SU-DHL-6 (cell line): ENCODE results near the gene C13orf42.

ENCODE experiments used
- H2AFZ ChIP-seq: fragments of 200-600 bp; sonication (generic); 2 replicates; pipeline ENCODE4 v1.6.1; 2014; ENCODE audit warnings: low read depth, mild to moderate bottlenecking, moderate library complexity, mixed read lengths, antibody characterized with exemption, low read length; ENCODE audit not compliant: severe bottlenecking
- H3F3A ChIP-seq: fragments of 200-600 bp; shearing (Covaris generic); 2 replicates; pipeline ENCODE4 v1.6.0; 2016; ENCODE audit warnings: antibody characterized with exemption, mild to moderate bottlenecking; ENCODE audit not compliant: insufficient read depth
- H3K27ac ChIP-seq: fragments of 200-600 bp; sonication (generic); 2 replicates; pipeline ENCODE4 v1.5.1; 2016; ENCODE audit warnings: low read depth, mild to moderate bottlenecking, low read length, moderate library complexity, mixed read lengths
- H3K27me3 ChIP-seq: fragments of 200-600 bp; sonication (generic), shearing (Covaris generic); 2 replicates; pipeline ENCODE4 v1.6.0; 2014; ENCODE audit warnings: mild to moderate bottlenecking, low read length
- H3K36me3 ChIP-seq: fragments of 200-600 bp; sonication (generic); 2 replicates; pipeline ENCODE4 v1.6.1; 2014; ENCODE audit warnings: mild to moderate bottlenecking, low read length, mixed read lengths
- H3K4me2 ChIP-seq: fragments of 300-600, 200-600 bp; shearing (Covaris generic), sonication (generic); 2 replicates; pipeline ENCODE4 v1.6.0; 2014; ENCODE audit warnings: low read length, low read depth, mild to moderate bottlenecking; ENCODE audit not compliant: poor library complexity, severe bottlenecking
- H3K4me3 ChIP-seq: fragments of 200-600 bp; sonication (generic); 2 replicates; pipeline ENCODE4 v1.5.1; 2014; ENCODE audit warnings: antibody characterized with exemption, low read length, mild to moderate bottlenecking, mixed read lengths; ENCODE audit not compliant: insufficient read depth, poor library complexity, severe bottlenecking
- H3K79me2 ChIP-seq: fragments of 200-600 bp; sonication (generic); 2 replicates; pipeline ENCODE4 v1.6.1; 2014; ENCODE audit warnings: mild to moderate bottlenecking, low read length, moderate library complexity; ENCODE audit not compliant: insufficient read depth
- H3K9ac ChIP-seq: fragments of 200-600 bp; sonication (generic); 2 replicates; pipeline ENCODE4 v1.7.0; 2014; ENCODE audit warnings: mild to moderate bottlenecking, low read length
- H3K9me2 ChIP-seq: fragments of 200-600 bp; sonication (generic); replicated peaks from 2 replicates; pipeline ENCODE4 v1.6.1; 2014; ENCODE audit warnings: low read length; ENCODE audit not compliant: insufficient read depth
- H3K9me3 ChIP-seq: fragments of 200-600 bp; sonication (generic); 2 replicates; pipeline ENCODE4 v1.6.1; 2014; ENCODE audit warnings: low read length, mixed read lengths; ENCODE audit not compliant: insufficient read depth
- H4K20me1 ChIP-seq: fragments of 200-600 bp; sonication (generic); 2 replicates; pipeline ENCODE4 v1.6.1; 2014; ENCODE audit warnings: low read depth, mild to moderate bottlenecking, antibody characterized with exemption, low read length, moderate library complexity, mixed read lengths
- EZH2phosphoT487 ChIP-seq: fragments of 200-600 bp; sonication (generic), shearing (Covaris generic); conservative IDR thresholded peaks from 2 replicates; pipeline ENCODE4 v1.6.1; 2018; ENCODE audit warnings: mild to moderate bottlenecking, antibody characterized with exemption, low read length, moderate library complexity, mixed read lengths
- TF ChIP-seq, protein P1 (sequence below): fragments of 200-600 bp; sonication (generic); IDR thresholded peaks from one replicate; pipeline ENCODE4 v1.5.1; 2017; ENCODE audit warnings: antibody characterized with exemption, mild to moderate bottlenecking, low read length, moderate library complexity; ENCODE audit not compliant: insufficient read depth, poor library complexity, severe bottlenecking

Gene C13orf42

DNA sequence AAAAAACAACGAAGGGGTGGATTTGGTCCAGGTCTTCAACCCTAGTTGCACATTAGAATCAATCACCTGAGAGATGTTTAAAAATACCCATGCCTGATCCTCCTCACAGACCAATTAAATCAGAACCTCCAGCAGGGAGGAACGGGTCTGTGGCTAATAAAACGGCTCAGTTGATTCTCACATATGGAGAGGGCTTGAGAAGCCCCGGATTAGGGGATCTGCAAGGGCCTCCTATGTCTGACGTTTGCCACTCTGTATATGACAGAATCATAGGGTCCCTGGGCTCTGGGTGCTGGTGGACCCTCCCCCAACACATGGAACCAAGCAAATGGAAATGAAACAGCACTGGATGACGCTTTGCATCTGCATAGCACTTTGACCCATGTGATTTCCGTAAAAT, 36.7 kb upstream of the C13orf42 start:
- TF ChIP-seq, protein P1, sequence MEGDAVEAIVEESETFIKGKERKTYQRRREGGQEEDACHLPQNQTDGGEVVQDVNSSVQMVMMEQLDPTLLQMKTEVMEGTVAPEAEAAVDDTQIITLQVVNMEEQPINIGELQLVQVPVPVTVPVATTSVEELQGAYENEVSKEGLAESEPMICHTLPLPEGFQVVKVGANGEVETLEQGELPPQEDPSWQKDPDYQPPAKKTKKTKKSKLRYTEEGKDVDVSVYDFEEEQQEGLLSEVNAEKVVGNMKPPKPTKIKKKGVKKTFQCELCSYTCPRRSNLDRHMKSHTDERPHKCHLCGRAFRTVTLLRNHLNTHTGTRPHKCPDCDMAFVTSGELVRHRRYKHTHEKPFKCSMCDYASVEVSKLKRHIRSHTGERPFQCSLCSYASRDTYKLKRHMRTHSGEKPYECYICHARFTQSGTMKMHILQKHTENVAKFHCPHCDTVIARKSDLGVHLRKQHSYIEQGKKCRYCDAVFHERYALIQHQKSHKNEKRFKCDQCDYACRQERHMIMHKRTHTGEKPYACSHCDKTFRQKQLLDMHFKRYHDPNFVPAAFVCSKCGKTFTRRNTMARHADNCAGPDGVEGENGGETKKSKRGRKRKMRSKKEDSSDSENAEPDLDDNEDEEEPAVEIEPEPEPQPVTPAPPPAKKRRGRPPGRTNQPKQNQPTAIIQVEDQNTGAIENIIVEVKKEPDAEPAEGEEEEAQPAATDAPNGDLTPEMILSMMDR = no peak
- no peak for TF ChIP-seq EZH2phosphoT487
- no peak overlapping the region for H3K9ac ChIP-seq

DNA sequence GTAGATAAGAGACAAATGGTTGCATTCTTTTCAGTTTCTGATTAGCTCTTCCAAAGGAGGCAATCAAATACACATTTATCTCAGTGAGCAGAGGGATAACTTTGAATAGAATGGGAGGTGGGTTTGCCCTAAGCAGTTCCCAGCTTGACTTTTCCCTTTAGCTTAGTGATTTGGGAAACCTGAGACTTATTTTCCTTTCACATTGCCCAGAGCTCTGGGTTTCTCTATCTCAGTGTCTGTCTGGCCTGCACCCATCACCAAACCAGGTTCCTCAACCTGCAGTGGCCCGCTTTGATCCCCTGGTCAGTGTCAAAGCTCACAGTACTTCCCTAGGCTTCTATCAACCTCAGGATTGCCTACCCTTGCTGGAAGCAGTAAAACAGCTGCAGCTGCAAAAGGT, 35.6 kb upstream of the C13orf42 start:
- no peaks in the 10 kb centered on the region for H3K27me3 ChIP-seq
- no peak overlapping the region for H2AFZ ChIP-seq
- H3K9me3 ChIP-seq = no peaks in the 10 kb centered on the region
- H3K36me3 ChIP-seq = no peaks in the 10 kb centered on the region
- H3K27ac ChIP-seq = no peak overlapping the region
- no peaks in the 10 kb centered on the region for H4K20me1 ChIP-seq
- H3K4me3 ChIP-seq = no peak overlapping the region
- H3K9ac ChIP-seq = no peak overlapping the region
- no peak overlapping the region for H3K4me2 ChIP-seq
- no peaks in the 10 kb centered on the region for H3K79me2 ChIP-seq
- H3K9me2 ChIP-seq = no peaks in the 10 kb centered on the region
- H3F3A ChIP-seq = no peaks in the 10 kb centered on the region
- no peak for TF ChIP-seq EZH2phosphoT487
- TF ChIP-seq, protein P1 = no peak

More for the DNA sequence above, 36.7 kb upstream of the C13orf42 start:
- H2AFZ ChIP-seq = no peak overlapping the region
- H3F3A ChIP-seq = no peaks in the 10 kb centered on the region
- H3K4me2 ChIP-seq = no peak overlapping the region
- no peak overlapping the region for H3K27ac ChIP-seq
- no peaks in the 10 kb centered on the region for H3K36me3 ChIP-seq
- no peaks in the 10 kb centered on the region for H4K20me1 ChIP-seq
- no peaks in the 10 kb centered on the region for H3K9me3 ChIP-seq
- no peaks in the 10 kb centered on the region for H3K27me3 ChIP-seq
- H3K79me2 ChIP-seq = no peaks in the 10 kb centered on the region
- H3K4me3 ChIP-seq = no peak overlapping the region
- no peaks in the 10 kb centered on the region for H3K9me2 ChIP-seq

DNA sequence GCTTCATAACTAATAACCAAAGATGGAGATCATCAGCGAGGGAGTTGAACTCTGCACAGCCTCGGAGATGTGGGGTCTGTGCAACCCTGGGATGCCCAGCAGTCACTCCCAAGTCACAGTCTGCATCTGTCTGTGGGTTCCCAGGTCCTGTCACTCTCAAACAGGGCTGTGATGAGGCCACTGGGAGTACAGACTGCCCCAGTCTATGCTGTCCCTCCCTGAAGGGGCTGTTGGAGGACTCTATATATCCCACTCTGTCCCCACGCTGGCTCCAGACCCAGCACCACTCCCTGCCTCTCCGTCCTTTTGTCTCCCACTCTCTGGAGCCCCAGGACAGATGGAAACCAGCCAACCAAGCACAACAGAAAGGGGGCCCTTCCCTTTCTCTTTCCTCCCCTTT, 26.2 kb upstream of the C13orf42 start:
- Histone ChIP-seq H3K4me3 (no peak overlapping the region), H3K9me2 (no peaks in the 10 kb centered on the region), H3F3A (no peaks in the 10 kb centered on the region), H2AFZ (no peak overlapping the region), H3K27me3 (no peaks in the 10 kb centered on the region), H4K20me1 (no peaks in the 10 kb centered on the region), H3K36me3 (no peaks in the 10 kb centered on the region), H3K4me2 (no peak overlapping the region), H3K9me3 (no peaks in the 10 kb centered on the region), H3K27ac (no peak overlapping the region), H3K79me2 (no peaks in the 10 kb centered on the region), H3K9ac (no peak overlapping the region)
- TF ChIP-seq, protein P1 = no peak
- TF ChIP-seq EZH2phosphoT487 = no peak
